PC-3 (cell line): ENCODE measurements around the gene NTM. TPM values are rescaled to one million over a fixed set of nuclear protein-coding genes. Genes with fewer than 3 reads are reported as not detected.

ENCODE experiments used
- ATAC-seq: fragments of 200-7000 bp; cut with Tn5 transposase; 2 replicates; pipeline ENCODE4 v1.9.1; 2020; ENCODE audit warnings: mild to moderate bottlenecking, moderate library complexity
- BruUV-seq: library from RNA; stranded (reverse); fragments of 400-500 nt; replicated peaks from 2 replicates; lab custom pipeline; 2021; lab: Mats Ljungman, UMichigan
- CTCF ChIA-PET: fragments of 300-600 bp; sonication (Branson Sonifier 250); formaldehyde crosslinking; loops from one replicate; lab custom pipeline; 2022; ENCODE audit warnings: antibody characterized with exemption; lab: Charles Lee
- POLR2A ChIA-PET: fragments of 300-600 bp; sonication (Branson Sonifier 250); formaldehyde crosslinking; loops from one replicate; lab custom pipeline; 2022; ENCODE audit warnings: antibody characterized with exemption; ENCODE audit not compliant: unreplicated experiment; lab: Charles Lee
- DNase-seq: peaks from one replicate; pipeline ENCODE4 v3.0.0-alpha.2; 2015
- H2AFZ ChIP-seq: fragments of 300-600 bp; sonication (generic); 2 replicates; pipeline ENCODE4 v1.6.0; 2016; ENCODE audit warnings: antibody characterized with exemption, low read length
- H3F3A ChIP-seq: fragments of 300-600 bp; sonication (generic); one replicate; pipeline ENCODE4 v1.6.0; 2017; ENCODE audit warnings: antibody characterized with exemption, low read length, control low read depth, mild to moderate bottlenecking; ENCODE audit not compliant: unreplicated experiment
- H3K27ac ChIP-seq: fragments of 300-600 bp; sonication (generic); 2 replicates; pipeline ENCODE4 v1.5.1; 2016; ENCODE audit warnings: mild to moderate bottlenecking, low read length
- H3K27me3 ChIP-seq: fragments of 300-600 bp; sonication (generic); 2 replicates; pipeline ENCODE4 v1.6.1; 2016; ENCODE audit warnings: low read length, mixed read lengths
- H3K36me3 ChIP-seq: fragments of 300-600 bp; sonication (generic); 2 replicates; pipeline ENCODE4 v1.6.1; 2016; ENCODE audit warnings: low read depth, mixed run types, low read length, mixed read lengths
- H3K4me1 ChIP-seq: fragments of 300-600 bp; sonication (generic); 2 replicates; pipeline ENCODE4 v1.5.1; 2016; ENCODE audit warnings: low read length; ENCODE audit not compliant: insufficient read depth
- H3K4me2 ChIP-seq: fragments of 300-600 bp; sonication (generic); 2 replicates; pipeline ENCODE4 v1.6.0; 2016; ENCODE audit warnings: low read length
- H3K4me3 ChIP-seq: fragments of 300-600 bp; sonication (generic); 2 replicates; pipeline ENCODE4 v1.5.1; 2016; ENCODE audit warnings: mild to moderate bottlenecking, low read length, mixed read lengths
- H3K79me2 ChIP-seq: fragments of 300-600 bp; sonication (generic); 2 replicates; pipeline ENCODE4 v1.6.1; 2017; ENCODE audit warnings: low read length, mixed read lengths
- H3K9ac ChIP-seq: fragments of 300-600 bp; sonication (generic); 2 replicates; pipeline ENCODE4 v1.6.0; 2016; ENCODE audit warnings: mild to moderate bottlenecking, low read length
- H3K9me2 ChIP-seq: fragments of 300-600 bp; sonication (generic); replicated peaks from 2 replicates; pipeline ENCODE4 v1.6.1; 2016; ENCODE audit warnings: mixed run types, low read length, mixed read lengths
- H3K9me3 ChIP-seq: fragments of 300-600 bp; sonication (generic); 2 replicates; pipeline ENCODE4 v1.6.1; 2016; ENCODE audit warnings: low read length, mixed read lengths
- H4K20me1 ChIP-seq: fragments of 300-600 bp; sonication (generic); 2 replicates; pipeline ENCODE4 v1.6.1; 2016; ENCODE audit warnings: low read length, mixed read lengths
- CTCF ChIP-seq: fragments of 300-600 bp; sonication (generic); conservative IDR thresholded peaks from 2 replicates; pipeline ENCODE4 v1.5.1; 2017; ENCODE audit warnings: antibody characterized with exemption, low read depth, mild to moderate bottlenecking, low read length
- EZH2 ChIP-seq: fragments of 300-600 bp; sonication (generic); IDR thresholded peaks from one replicate; pipeline ENCODE4 v1.6.1; 2017; ENCODE audit warnings: antibody characterized with exemption, mild to moderate bottlenecking, low read length; ENCODE audit not compliant: unreplicated experiment
- EZH2phosphoT487 ChIP-seq: fragments of 300-600 bp; sonication (generic); IDR thresholded peaks from 2 replicates; pipeline ENCODE4 v1.6.1; 2018; ENCODE audit warnings: mild to moderate bottlenecking, antibody characterized with exemption, low read length, borderline replicate concordance
- intact Hi-C: fragments of 100-400 bp; cut with micrococcal nuclease; formaldehyde crosslinking; loops from 2 replicates; pipeline ENCODE4 v1.9.0; 2023
- total RNA-seq: library from RNA; depleted of rRNA; stranded (reverse); fragments of >200 nt; gene quantifications from 2 replicates; pipeline ENCODE4 v1.2.3, GENCODE V29; 2014

The NTM gene
- total RNA-seq, 1 experiment from 2014 or later, result not detected

- no peaks in the 10 kb centered on the region for H3K9me2 ChIP-seq
- no peaks in the 10 kb centered on the region for H3K9me3 ChIP-seq
- no peaks in the 10 kb centered on the region for H4K20me1 ChIP-seq
- no peaks in the 10 kb centered on the region; the same call in 1 of the 2 replicates for H3K4me1 ChIP-seq
- intact Hi-C loops, result no loop called here
- H3K27ac ChIP-seq, result no peak overlapping the region
- no peak overlapping the region for H3K4me2 ChIP-seq
- no peaks in the 10 kb centered on the region for H3F3A ChIP-seq
- H3K9ac ChIP-seq, result no peak overlapping the region
- ChIA-PET CTCF (no interaction called here), POLR2A (no interaction called here)
- ATAC-seq (no peak), DNase-seq (no peak)
- no peaks in the 10 kb centered on the region for H3K36me3 ChIP-seq
- H2AFZ ChIP-seq, result no peak overlapping the region
- no peaks in the 10 kb centered on the region for H3K79me2 ChIP-seq
- no peak overlapping the region for H3K4me3 ChIP-seq
- TF ChIP-seq CTCF, result no peak
- no peak for TF ChIP-seq EZH2phosphoT487
- TF ChIP-seq EZH2, result no peak
- no TSS peak for BruUV-seq
- no peaks in the 10 kb centered on the region for H3K27me3 ChIP-seq
Observed at GRCh38 chr11:132050049-132050448, 679.6 kb downstream of the NTM start.

- BruUV-seq, result no TSS peak
- H3K4me1 ChIP-seq, result no peaks in the 10 kb centered on the region; the same call in 1 of the 2 replicates
- no peak for TF ChIP-seq EZH2phosphoT487
- TF ChIP-seq EZH2, result no peak
- no peak overlapping the region for H3K27ac ChIP-seq
- intact Hi-C loops, result no loop called here
- H3K9ac ChIP-seq, result no peak overlapping the region
- no peaks in the 10 kb centered on the region for H3K9me2 ChIP-seq
- ChIA-PET POLR2A (no interaction called here), CTCF (no interaction called here)
- ATAC-seq (no peak), DNase-seq (no peak)
- H3K4me2 ChIP-seq, result no peak overlapping the region
- no peaks in the 10 kb centered on the region for H3K36me3 ChIP-seq
- H3F3A ChIP-seq, result no peaks in the 10 kb centered on the region
- no peaks in the 10 kb centered on the region for H3K79me2 ChIP-seq
- H3K9me3 ChIP-seq, result no peaks in the 10 kb centered on the region
- H4K20me1 ChIP-seq, result no peaks in the 10 kb centered on the region
- H3K27me3 ChIP-seq, result no peaks in the 10 kb centered on the region
- H2AFZ ChIP-seq, result no peak overlapping the region
- H3K4me3 ChIP-seq, result no peak overlapping the region
Observed at GRCh38 chr11:132050577-132051165, 680.3 kb downstream of the NTM start.

GRCh38 chr11:132051704-132052103 lies 681.3 kb downstream of the NTM start:
- H3K27me3 ChIP-seq, result no peaks in the 10 kb centered on the region
- H3K4me1 ChIP-seq, result no peaks in the 10 kb centered on the region; the same call in 1 of the 2 replicates
- no peaks in the 10 kb centered on the region for H3K9me3 ChIP-seq
- no peaks in the 10 kb centered on the region for H3K36me3 ChIP-seq
- no peak for ATAC-seq
- H2AFZ ChIP-seq, result no peak overlapping the region
- H3K9ac ChIP-seq, result no peak overlapping the region
- CTCF ChIA-PET, result no interaction called here
- intact Hi-C loops, result no loop called here
- H3K9me2 ChIP-seq, result no peaks in the 10 kb centered on the region
- no peak for DNase-seq
- no peaks in the 10 kb centered on the region for H3F3A ChIP-seq
- no peak overlapping the region for H3K27ac ChIP-seq
- no peak for TF ChIP-seq EZH2
- no peak for TF ChIP-seq EZH2phosphoT487
- POLR2A ChIA-PET, result no interaction called here
- no peaks in the 10 kb centered on the region for H4K20me1 ChIP-seq
- no peak overlapping the region for H3K4me3 ChIP-seq
- no TSS peak for BruUV-seq
- H3K79me2 ChIP-seq, result no peaks in the 10 kb centered on the region
- H3K4me2 ChIP-seq, result no peak overlapping the region
